ENCODE measurements around the gene EFNA4.

The EFNA4 gene

DNA sequence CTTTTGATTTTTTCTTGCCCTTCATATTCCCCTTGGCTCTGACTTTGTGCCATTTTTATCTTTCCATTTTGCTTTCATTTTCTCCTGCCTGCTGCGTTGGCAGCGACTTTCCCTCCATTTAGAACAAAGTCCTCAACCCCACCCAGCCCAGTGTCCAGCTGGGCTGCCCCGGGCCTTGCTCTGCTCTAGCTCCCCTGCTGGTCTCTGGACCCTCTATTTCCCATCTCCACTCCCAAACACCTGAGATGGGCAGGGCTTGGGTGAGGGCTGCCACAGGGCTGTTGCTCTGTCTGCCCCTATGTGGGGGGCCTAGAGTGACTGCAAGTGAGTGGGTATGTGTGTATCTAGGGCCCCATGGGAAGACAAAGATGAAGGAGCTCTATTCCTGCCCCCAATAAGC lies 19.7 kb upstream of the EFNA4 start:
- no peaks in the 10 kb centered on the region for H3K36me3 Mint-ChIP-seq
- H3K27ac Mint-ChIP-seq: peak overlapping the region; percentile 8
- H3K9me3 Mint-ChIP-seq: no peaks in the 10 kb centered on the region
- H3K4me1 Mint-ChIP-seq: peaks cover 5% of the 10 kb centered on the region
- no peaks in the 10 kb centered on the region for H3K27me3 Mint-ChIP-seq
- H3K4me3 Mint-ChIP-seq: no peak overlapping the region

DNA sequence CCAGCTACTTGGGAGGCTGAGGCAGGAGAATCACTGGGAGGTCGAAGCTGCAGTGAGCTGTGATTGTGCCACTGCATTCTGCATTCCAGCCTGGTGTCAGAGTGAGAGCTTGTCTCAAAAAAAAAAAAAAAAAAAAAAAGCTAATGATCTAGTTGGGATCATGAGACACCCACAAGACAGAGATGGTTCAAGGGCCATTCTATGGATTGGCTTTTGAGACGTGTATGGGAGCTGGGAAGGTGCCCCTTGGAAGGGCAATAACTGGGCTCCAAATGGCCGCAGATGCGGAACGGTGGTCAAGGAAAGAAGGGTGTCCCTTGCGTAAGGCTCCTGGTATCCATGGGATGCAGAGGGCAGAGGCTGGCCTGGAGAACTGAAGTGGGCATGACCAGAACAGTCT lies 19.2 kb upstream of the EFNA4 start:
- H3K4me1 Mint-ChIP-seq: peaks cover 5% of the 10 kb centered on the region
- no peak overlapping the region for H3K4me3 Mint-ChIP-seq
- H3K36me3 Mint-ChIP-seq: no peaks in the 10 kb centered on the region
- H3K27me3 Mint-ChIP-seq: no peaks in the 10 kb centered on the region
- no peak overlapping the region for H3K27ac Mint-ChIP-seq
- H3K9me3 Mint-ChIP-seq: no peaks in the 10 kb centered on the region

DNA sequence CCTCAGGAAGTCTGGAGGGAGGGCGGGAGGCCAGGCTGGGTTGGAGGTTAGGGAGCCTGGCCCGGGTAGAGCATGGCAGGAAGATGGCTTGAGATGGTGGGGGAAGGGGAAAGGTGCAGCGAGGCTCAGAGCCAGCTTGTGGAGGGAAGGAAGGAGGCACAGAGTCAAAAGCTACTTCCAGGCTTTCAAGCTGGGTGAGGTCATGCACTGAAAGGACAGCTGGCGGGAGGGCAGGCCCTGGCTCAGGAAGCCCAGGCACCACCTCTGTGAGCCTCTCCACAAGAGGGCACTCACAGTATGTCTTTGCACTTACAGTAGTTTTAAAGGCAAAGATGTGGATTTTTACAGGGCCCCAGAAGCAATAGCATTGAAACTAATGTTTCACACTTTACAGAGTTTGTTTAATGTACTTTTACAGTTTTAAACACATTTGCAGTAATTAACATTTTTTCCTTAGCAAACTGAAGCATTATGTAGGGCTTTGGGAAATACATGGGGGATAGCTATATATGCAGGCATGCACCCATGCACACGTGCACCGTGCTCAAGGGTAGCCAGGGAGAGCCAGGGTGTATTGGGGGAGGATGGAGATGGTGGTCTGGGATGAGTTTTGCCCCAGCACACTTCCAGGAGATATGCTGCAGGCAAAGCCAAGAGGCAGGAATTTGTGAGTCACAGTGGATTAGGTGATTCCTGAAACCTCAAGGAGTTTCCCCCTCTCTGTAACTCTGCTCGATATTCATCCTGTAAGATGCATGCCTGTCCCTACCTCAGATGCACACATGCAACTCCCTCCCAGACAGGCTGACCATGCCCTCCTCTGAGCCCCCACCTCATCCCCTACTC lies 18.5 kb upstream of the EFNA4 start:
- Mint-ChIP-seq H3K27ac (no peak overlapping the region), H3K36me3 (no peaks in the 10 kb centered on the region), H3K4me3 (no peak overlapping the region), H3K27me3 (no peaks in the 10 kb centered on the region), H3K4me1 (peaks cover 11% of the 10 kb centered on the region), H3K9me3 (no peaks in the 10 kb centered on the region)

GRCh38 chr1:155048449-155049334 lies 14.8 kb upstream of the EFNA4 start:
- H3K4me3 Mint-ChIP-seq: no peak overlapping the region
- no peaks in the 10 kb centered on the region for H3K36me3 Mint-ChIP-seq
- H3K9me3 Mint-ChIP-seq: no peaks in the 10 kb centered on the region
- no peak overlapping the region for H3K27ac Mint-ChIP-seq
- H3K4me1 Mint-ChIP-seq: peaks cover 29% of the 10 kb centered on the region
- H3K27me3 Mint-ChIP-seq: no peaks in the 10 kb centered on the region

DNA sequence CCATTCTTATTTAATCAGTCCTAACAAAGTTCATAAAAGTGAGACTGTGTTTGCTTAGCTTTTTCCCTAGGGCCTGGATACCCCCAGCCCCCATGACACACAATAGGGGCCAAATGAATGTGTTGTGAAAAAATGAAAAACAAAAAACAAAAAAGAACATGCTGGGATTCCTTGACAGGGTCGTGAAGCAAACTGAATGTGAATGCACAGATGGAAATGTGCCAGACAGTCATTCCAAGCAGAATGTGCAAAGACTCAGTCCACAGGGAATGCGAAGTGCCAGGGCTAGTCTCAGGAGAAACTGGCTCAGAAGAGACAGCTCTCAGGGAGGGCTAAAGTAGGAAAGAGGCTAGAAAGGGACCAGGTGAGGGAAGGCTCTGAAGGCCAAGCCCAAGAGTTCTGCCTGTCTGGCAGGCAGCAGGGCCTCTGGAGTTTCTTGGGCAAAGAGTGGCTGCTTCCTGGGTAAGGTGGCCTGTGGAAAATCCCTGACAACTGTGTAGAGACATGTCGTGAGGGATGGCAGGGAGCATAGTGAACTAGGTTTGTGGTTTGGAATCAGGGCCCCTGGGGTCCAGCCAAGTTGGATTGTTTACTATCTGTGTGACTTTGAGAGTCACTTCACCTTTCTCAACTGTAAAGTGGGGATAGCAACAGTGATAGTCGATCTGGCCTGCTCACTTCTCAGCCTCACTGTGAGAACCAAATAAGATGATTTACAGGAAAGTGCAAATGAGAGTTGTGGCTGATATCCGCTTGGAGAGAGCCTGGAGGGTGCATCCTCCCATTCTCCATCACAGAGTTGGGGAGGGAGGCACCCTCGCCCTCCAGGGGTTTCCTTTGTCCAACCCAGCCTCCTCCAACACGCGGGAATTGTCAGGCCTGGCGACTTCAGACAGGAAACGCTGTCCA lies 13.6 kb upstream of the EFNA4 start:
- Mint-ChIP-seq H3K4me3 (peak overlapping the region; percentile 86), H3K27ac (peak overlapping the region; percentile 46), H3K4me1 (peaks cover 27% of the 10 kb centered on the region), H3K36me3 (no peaks in the 10 kb centered on the region), H3K9me3 (no peaks in the 10 kb centered on the region), H3K27me3 (no peaks in the 10 kb centered on the region)

DNA sequence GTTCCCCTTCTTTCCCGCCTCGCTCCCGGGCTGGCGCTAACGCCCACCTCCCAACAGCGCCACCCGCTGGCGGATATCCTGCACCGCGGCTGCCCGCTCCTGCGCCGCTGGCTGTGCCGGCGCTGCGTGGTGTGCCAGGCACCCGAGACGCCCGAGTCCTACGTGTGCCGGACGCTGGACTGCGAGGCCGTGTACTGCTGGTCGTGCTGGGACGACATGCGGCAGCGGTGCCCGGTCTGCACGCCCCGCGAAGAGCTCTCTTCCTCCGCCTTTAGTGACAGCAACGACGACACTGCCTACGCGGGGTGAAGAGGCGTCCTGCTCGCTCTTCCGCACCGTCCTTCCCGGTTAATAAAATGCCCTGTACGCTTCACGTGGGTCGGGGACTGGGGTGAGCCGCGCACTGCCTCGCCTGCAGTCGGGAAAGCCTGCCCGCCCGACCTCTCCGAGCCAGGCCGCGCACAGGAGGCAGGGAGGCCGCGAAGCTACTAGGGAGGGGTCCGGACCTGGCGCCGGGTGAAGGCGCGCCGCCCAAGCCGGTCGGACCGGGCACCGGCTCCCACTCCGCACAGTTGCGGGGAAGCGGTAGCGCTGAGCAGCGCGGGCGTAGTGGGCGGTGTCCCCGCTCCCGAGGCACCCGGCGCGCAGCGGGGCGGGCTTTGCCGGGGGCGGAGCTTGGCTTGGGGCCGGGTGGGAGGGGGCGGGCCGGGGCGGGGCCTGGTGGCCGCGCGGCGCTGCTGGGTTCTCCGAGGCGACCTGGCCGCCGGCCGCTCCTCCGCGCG lies 12.8 kb upstream of the EFNA4 start, which contains the start of gene ADAM15:
Gene ADAM15 (plus strand): TSS at position 757 of the 782 bp plus-strand sequence. CDS start 71 bp downstream, outside the sequence.
- no peaks in the 10 kb centered on the region for H3K36me3 Mint-ChIP-seq
- peak within 1 kb of the TSS; percentile 84 for H3K27ac Mint-ChIP-seq
- no peaks in the 10 kb centered on the region for H3K9me3 Mint-ChIP-seq
- peaks cover 24% of the 10 kb centered on the region for H3K4me1 Mint-ChIP-seq
- peak within 1 kb of the TSS; percentile 87 for H3K4me3 Mint-ChIP-seq
- no peaks in the 10 kb centered on the region for H3K27me3 Mint-ChIP-seq

DNA sequence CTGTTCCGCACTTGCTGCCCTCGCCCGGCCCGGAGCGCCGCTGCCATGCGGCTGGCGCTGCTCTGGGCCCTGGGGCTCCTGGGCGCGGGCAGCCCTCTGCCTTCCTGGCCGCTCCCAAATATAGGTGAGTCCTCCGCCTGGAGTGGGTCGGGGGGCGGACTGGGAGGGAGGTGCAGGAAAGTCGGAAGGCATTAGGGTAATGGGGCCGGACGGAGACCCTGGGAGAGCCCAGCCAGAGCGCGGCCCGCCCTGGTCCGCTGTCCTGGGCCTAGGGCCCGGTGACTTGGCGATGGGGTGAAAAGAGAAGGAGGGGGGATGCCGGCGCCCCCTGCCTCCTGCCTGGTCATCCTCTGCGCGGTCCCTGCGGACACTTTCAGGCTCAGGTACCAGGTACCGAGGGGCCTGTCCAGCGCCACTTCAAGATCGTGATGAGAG lies 12.2 kb upstream of the EFNA4 start:
- H3K27me3 Mint-ChIP-seq: no peaks in the 10 kb centered on the region
- peak overlapping the region; percentile 87 for H3K4me3 Mint-ChIP-seq
- no peak overlapping the region for H3K27ac Mint-ChIP-seq
- H3K4me1 Mint-ChIP-seq: peaks cover 24% of the 10 kb centered on the region
- H3K36me3 Mint-ChIP-seq: no peaks in the 10 kb centered on the region
- H3K9me3 Mint-ChIP-seq: no peaks in the 10 kb centered on the region

GRCh38 chr1:155051777-155052398 lies 11.7 kb upstream of the EFNA4 start:
- Mint-ChIP-seq H3K27ac (no peak overlapping the region), H3K9me3 (no peaks in the 10 kb centered on the region), H3K4me1 (peaks cover 24% of the 10 kb centered on the region), H3K4me3 (peak overlapping the region; percentile 87), H3K36me3 (no peaks in the 10 kb centered on the region), H3K27me3 (no peaks in the 10 kb centered on the region)

DNA sequence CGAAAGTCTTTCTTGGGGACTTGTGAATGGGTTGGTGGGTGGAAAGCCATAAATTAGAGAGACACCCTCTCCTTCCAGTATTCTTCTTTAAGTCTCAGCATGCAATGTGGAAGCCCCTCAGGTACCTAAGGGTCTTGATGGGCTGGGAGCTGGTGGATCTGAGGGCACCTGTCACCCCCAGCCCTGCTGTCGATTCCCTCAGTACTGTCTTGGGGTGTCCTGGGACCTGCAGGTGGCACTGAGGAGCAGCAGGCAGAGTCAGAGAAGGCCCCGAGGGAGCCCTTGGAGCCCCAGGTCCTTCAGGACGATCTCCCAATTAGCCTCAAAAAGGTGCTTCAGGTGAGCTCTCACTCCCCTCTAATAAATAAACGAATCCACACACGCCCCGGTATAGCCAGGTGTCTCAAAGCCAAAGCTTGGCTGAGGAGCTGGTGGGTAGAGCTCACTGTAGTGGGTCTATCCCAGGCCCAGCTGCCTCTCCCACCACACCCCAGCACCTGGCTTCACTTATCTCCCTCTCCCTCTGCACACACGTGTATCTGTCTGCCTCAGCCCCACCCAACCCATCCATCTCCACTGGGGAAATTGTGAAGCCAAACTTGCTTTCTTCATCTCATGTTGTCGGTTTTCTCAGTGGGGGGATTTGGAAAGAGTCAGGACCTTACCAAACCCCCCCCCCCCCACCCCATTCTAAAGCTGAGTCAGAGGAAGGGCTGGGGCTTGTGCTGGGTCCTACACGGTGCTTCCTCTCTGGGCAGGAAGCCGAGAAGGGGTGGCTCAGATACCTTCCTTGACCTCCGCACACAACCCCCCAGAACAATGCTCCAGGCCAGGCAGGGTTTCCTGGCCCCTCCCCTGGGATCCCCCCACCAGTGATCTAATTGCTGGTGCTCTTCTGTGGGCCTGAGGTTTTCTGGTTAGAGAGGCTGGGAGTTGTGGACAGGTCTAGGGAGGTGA lies 10.8 kb upstream of the EFNA4 start:
- Mint-ChIP-seq H3K36me3 (peaks cover 1% of the 10 kb centered on the region), H3K27ac (no peak overlapping the region), H3K9me3 (no peaks in the 10 kb centered on the region), H3K27me3 (no peaks in the 10 kb centered on the region), H3K4me1 (peaks cover 24% of the 10 kb centered on the region), H3K4me3 (peak overlapping the region; percentile 87)

- no peaks in the 10 kb centered on the region for H3K27me3 Mint-ChIP-seq
- no peak overlapping the region for H3K27ac Mint-ChIP-seq
- H3K4me1 Mint-ChIP-seq: peaks cover 24% of the 10 kb centered on the region
- peaks cover 1% of the 10 kb centered on the region for H3K36me3 Mint-ChIP-seq
- H3K9me3 Mint-ChIP-seq: no peaks in the 10 kb centered on the region
- peak overlapping the region; percentile 23 for H3K4me3 Mint-ChIP-seq
Measured at GRCh38 chr1:155053531-155054105, 9.9 kb upstream of the EFNA4 start.

DNA sequence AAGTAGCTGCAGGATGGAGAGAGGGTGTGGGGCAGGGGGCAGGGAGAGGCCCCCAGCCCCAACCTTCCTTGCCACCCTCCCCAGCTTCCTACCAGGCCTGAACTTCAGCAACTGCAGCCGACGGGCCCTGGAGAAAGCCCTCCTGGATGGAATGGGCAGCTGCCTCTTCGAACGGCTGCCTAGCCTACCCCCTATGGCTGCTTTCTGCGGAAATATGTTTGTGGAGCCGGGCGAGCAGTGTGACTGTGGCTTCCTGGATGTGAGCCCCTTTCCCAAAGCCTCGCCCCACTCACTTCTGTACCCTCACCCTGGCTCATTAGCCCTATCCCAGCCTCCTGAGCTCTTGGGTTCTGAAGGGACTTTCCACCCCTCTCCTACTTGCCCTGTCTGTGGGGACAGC lies 6.4 kb upstream of the EFNA4 start:
- Mint-ChIP-seq H3K4me3 (no peak overlapping the region), H3K27ac (no peak overlapping the region), H3K27me3 (no peaks in the 10 kb centered on the region), H3K9me3 (no peaks in the 10 kb centered on the region), H3K36me3 (peaks cover 1% of the 10 kb centered on the region), H3K4me1 (peaks cover 20% of the 10 kb centered on the region)

DNA sequence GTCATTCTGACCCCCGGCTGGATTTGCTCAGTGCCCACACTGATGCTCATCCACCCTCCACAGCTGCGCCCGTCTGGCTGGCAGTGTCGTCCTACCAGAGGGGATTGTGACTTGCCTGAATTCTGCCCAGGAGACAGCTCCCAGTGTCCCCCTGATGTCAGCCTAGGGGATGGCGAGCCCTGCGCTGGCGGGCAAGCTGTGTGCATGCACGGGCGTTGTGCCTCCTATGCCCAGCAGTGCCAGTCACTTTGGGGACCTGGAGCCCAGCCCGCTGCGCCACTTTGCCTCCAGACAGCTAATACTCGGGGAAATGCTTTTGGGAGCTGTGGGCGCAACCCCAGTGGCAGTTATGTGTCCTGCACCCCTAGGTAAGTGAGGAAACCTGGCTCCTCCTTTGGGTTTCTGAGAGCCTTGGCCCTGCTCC lies 5.7 kb upstream of the EFNA4 start:
- no peak overlapping the region for H3K27ac Mint-ChIP-seq
- H3K9me3 Mint-ChIP-seq: no peaks in the 10 kb centered on the region
- H3K4me3 Mint-ChIP-seq: no peak overlapping the region
- peaks cover 19% of the 10 kb centered on the region for H3K4me1 Mint-ChIP-seq
- no peaks in the 10 kb centered on the region for H3K27me3 Mint-ChIP-seq
- H3K36me3 Mint-ChIP-seq: peaks cover 1% of the 10 kb centered on the region

DNA sequence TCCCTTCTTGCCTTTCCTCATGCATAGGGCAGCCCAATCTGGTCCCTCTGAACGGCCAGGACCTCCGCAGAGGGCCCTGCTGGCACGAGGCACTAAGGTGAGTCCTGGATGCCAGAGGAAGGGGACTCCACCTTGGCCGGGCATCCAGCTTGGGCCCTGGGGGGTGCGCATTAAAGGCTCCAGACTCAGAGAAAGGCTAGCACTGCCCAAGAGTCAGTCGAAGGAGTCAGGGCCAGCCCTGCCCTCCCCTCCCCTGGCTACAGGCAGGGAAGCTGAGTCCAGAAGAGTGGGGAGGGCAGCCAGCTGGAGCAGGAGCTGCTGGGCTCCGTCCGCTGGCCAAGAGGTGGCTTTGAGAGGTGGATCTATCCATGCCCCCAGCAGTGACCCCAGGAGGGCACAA lies 2.8 kb upstream of the EFNA4 start:
- H3K27me3 Mint-ChIP-seq: no peaks in the 10 kb centered on the region
- H3K9me3 Mint-ChIP-seq: no peaks in the 10 kb centered on the region
- peaks cover 33% of the 10 kb centered on the region for H3K4me1 Mint-ChIP-seq
- H3K4me3 Mint-ChIP-seq: no peak overlapping the region
- H3K36me3 Mint-ChIP-seq: peaks cover 1% of the 10 kb centered on the region
- no peak overlapping the region for H3K27ac Mint-ChIP-seq

Measured in activated naive CD4-positive, alpha-beta T cell treated with anti-CD3 and anti-CD28 coated beads, Interleukin-2, amount 50 U/mL, for 24 hours (primary cell).